HG02870 (cell line): Measurements from ENCODE around the gene CORO2B.

ENCODE experiments used
- ATAC-seq: cut with Tn5 transposase; IDR thresholded peaks from one replicate; pipeline ENCODE4 v1.9.1; 2021; ENCODE audit warnings: mild to moderate bottlenecking, moderate library complexity; ENCODE audit not compliant: unreplicated experiment

CORO2B gene

DNA sequence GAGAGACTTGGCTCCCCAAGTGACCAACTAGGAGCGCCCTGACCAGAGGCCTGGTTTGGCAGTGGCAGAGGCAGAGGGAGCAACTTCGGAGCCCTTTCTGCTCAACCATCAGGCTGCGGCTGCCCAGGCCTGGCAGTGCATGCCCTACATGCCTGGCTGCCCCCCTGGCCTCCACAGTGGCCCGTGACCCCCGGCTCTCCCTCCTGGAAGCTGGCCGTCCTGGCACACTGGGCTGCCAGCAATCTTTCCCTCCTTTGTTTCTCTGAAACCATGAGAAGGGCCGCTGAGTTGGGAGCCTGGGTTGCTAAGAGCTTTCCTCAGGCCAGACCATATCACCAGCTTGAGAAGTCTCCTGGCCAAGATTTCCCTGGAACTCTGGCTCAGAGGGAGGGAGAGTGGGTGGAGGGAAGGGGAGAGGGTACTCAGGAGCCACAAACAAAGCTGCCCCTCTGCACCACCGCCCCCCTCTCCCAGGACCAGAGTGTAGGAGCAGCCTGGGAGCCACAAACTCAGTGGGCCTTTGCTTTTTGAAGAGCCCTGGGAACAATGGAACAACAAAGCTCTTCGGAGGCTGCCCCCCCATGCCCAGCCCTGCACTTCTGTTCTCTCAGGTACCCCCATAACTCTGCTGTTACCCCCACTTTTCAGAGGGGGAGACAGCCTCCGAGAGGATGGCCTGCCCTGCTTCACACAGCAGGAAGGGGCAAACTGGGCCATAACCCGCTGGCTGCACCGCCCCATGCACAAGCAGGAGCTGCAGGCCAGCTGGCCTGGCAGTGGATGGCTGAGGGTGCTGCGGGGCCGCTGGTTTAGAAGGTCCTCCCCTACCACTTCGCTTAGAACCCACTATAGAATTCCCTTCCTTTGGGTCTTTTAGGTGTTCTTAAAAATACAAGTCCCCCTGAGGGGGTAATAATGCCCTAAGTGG lies 11.3 kb downstream of the CORO2B start:
- no peak for ATAC-seq

- no peak for ATAC-seq
Measured at GRCh38 chr15:68590721-68591389, 12.1 kb downstream of the CORO2B start.

DNA sequence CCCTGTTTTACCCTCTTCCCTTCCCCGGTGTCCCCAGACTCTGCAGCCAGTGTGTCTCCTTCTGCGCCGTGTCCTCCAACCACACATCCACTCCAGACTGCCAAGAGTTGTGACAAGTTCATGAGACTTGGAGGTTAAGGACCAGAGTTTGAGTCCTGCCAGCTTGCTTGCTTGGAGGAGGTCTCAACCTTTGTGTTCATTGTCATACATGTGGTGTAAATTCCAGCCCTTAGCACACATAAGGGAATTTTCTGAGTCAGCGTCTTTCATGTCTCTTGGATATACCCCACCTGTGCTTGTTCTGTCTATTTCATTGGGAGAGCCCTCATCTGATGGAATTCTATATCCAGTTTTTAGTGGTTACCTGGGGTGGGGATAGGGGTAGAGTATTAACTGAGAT lies 13.3 kb downstream of the CORO2B start:
- ATAC-seq, result no peak

DNA sequence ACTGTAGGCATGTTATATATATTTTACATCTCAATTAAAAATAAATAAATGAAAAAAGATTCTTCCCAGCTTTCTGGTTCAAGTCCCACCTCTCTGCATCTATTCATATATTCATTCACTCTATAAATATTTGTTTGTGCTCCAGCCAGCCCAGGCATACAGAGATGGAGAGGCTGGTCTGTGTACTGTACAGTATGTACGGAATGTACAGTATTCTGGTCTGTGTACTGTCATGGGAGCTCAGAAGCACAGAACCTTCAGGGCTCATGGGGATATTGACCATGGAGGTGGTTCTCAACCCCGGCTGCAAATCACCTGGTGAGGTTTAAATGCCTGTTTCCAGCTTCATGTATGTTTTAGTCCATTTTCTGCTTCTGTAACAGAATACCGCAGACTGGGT lies 13.8 kb downstream of the CORO2B start:
- no peak for ATAC-seq

GRCh38 chr15:68593341-68593740 lies 14.5 kb downstream of the CORO2B start:
- ATAC-seq, result no peak

GRCh38 chr15:68593828-68594532 lies 15.2 kb downstream of the CORO2B start:
- no peak for ATAC-seq

- ATAC-seq, result no peak
Measured at GRCh38 chr15:68594533-68595259, 15.9 kb downstream of the CORO2B start.

DNA sequence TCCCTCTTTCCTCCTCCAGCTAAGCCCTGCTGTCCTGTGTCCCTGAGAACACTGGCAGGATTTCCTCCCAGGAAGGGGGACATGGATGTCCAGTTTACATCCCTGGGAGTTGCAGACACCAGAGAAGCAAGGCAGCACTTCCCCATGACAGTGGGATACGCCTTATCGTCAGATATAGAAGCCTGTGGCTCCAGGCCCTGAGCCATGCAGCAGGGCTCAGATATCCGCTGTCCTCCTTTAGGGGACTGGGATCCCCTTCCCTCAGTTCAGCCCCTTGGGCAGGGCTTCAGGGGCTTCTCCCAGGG lies 16.4 kb downstream of the CORO2B start:
- no peak for ATAC-seq

- no peak for ATAC-seq
Measured at GRCh38 chr15:68595761-68596160, 17.0 kb downstream of the CORO2B start.

GRCh38 chr15:68596691-68597090 lies 17.9 kb downstream of the CORO2B start:
- ATAC-seq, result no peak

DNA sequence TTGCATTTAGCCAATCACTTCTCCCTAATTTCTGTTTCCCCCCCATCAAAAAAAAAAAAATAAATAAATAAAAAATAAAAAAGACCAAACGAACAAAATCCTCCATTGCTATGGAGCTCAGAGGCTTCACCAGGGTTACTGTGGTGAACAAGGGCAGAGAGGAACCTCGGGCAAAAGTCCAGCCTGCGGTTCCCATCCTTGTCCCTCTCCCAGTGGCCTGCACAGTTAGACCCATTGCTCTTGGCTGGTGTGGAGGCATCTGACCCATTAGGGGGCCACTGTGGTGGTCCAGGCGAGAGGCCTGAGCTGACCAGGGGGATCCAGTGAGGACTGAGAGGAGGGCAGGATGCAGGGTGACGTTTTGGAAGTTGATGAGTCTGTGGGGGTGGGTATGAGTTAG lies 18.8 kb downstream of the CORO2B start:
- ATAC-seq, result no peak

GRCh38 chr15:68598171-68599152 lies 19.7 kb downstream of the CORO2B start:
- no peak for ATAC-seq

DNA sequence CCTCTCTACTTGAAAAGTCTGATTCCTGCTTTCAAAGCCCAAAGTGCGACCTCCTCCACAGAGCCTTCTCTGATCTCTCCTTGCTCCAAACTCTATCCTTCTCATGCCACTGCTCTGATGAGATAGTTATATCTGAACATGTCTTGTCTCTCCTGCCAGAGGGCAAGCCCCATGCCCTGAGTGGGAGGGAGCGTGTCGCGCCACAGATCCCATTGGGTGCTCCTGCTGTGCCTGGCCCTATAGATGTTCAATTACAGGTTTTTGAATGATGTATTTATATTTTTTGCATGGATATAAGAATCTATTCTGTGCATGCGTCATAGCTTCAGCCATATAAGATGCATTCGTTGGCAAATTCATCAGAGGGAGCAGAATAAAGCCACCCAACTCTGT lies 20.4 kb downstream of the CORO2B start:
- ATAC-seq, result no peak

DNA sequence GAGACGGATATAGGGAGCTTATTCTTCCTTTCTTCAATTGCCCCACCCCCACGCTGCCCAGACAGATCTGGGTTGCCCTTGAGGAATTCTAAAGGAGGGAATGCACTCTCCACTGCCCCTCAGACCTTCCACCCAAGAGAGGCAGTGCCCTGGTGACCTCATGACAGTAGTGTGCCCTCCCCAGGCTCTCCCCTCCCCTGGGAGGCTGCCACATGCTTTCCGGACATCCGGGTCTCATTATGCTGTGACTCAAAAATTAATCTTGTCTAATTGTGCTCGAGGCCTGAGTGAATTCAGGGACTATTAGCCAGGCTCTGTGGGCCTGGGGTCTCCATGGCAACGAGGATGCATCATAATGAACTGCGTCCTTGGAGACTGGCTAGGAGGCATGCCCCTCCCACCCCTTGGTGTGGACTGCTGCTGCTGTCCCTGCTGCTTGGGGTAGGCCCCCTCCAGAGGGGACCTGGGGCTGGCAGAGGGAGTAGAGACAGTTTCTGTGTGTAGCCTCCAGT lies 20.8 kb downstream of the CORO2B start:
- no peak for ATAC-seq

GRCh38 chr15:68601206-68602197 lies 22.7 kb downstream of the CORO2B start:
- ATAC-seq, result no peak

- no peak for ATAC-seq
Measured at GRCh38 chr15:68602459-68603215, 23.8 kb downstream of the CORO2B start.

DNA sequence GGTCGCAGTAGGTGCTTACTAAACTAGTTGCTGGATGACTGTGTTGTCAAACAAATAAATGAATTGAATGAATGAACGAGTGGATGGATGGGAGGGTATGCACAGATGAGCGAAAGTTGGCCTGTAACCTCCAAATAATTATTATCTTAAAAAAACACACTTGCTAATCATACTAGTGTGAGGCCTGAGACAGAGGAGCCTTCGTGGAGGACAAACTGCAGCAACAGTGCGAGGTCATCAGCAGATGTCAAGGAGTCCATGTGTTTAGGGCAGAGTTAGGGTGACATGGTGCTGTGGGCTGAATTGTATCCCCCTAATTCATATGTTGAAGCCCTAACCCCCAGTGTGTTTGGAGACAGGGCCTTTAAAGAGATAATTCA lies 24.4 kb downstream of the CORO2B start:
- ATAC-seq, result no peak

DNA sequence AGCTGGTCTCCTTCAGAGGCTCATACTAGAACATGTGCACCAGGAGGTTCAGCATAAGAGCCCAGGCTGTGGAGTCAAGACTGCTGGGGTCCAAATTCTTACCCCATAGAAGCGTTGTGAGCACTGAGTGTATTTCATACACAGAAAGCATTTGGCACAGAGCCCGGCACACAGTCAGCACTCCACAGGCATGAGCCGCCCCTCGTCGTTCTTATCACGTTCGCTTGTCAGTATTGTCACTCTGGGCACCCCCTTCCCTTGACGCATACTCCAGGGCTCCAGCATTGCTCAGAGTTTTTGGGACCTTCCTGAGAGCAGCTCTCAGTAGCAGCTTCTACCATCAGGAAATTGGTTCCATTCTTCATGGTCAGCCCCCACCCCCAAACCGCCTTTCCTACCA lies 25.2 kb downstream of the CORO2B start:
- no peak for ATAC-seq
